NCI-H526 (cell line): ENCODE data around the gene CTNNA1.

ENCODE experiments used
- DNase-seq, 2 experiments: peaks; one replicate each; lab custom pipeline; 2025; lab: John Stamatoyannopoulos, UW

Gene CTNNA1

DNA sequence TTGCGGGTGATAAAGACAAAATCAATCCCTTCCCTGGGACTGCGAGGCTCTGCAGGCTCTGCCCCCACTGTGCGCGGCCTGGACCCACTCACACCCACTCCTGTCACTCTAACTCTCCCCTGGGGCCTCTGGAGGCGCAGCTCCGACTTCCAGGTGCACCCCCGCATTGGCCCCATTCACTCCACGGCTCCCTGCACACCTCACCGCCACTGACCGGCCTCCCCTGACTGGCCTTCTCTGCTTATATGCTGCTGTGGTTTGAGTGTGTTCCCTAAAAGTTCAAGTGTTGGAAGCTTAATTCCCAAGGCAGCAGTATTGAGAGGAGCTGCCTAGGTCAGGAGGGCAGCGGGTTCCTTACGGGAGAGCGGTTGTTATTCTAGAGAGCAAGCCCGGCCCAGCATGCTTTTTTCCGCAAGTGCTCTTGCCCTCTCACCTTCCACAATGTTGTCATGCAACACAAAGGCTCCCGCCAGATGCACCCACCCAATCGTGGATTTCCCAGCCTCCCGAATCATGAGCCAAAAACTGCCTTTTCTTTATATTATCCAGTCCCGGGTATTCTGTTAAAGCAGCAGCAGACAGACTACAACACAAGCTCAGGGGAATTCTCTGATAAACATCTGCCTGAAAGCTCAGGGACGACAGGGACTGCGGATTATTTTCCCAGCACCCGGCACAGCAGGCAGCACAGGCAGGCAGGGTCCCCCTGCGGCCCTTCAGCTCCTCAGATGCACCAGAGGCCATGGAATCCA lies 195.4 kb downstream of the CTNNA1 start:
- DNase-seq = no peak

DNA sequence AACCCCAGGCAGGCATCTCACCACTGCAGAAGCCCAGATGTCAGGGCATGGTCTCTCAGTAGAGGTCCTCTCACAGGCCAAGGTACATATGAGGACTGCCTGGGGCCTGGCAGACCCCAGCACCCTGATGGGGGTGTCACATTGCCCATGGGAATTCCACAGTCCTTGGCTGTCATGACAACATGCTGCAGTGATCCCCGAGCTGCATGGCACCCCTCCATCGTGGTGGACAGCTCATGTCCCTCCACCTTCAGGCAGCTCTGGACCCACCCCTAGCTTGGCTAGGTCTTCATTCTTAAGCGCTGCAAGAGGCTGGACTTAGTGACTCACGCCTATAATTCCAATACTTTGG lies 196.0 kb downstream of the CTNNA1 start:
- no peak for DNase-seq

DNA sequence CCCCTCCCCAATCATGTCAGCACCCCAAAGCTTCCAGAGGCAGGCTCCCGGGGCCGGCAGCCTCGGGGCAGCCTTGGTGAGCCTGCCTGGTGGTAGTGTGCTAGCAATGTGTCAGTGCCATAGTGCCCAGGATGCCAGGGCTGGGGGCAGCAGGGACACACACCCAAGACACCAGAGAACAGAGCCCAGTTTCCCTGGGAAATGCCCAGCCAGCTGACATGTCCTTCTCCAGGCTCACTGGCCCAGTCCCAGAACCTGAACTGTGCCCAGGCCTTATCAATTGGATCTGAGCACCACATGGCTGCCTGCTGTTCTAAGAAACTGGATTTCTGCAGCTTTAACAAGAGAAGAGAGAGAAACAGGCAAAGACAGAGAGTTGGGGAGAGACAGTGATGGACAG lies 196.8 kb downstream of the CTNNA1 start:
- DNase-seq = no peak

DNA sequence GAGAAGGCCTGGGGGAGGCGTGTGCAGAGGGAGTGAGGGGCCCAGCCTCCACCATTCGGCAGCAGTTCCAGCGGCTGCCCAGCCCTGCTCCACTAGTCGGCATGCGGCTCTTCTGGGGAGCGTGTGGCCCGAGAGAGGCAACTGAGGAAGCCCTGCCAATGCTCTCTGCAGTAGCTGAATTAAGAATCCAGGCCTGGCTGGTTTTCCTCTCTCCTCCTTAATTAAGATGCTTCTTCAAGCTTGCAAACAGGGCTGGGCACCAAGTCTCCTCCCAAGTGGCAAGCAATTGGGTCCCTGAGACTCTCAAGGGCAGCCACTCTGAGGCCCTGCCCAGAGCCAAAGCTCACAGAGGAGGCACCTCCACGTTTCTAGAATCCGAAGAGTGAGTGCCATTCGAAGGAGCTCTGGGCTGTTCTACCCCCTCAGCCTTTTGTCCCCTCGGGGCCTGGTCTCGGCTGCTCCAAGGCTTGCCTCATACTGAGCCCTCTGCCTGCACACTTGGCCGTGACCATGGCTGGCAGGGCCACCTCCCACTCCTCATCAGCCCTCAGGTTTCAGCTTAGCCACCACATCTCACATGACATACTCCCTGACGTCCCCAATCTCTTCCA lies 197.3 kb downstream of the CTNNA1 start:
- no peak for DNase-seq

DNA sequence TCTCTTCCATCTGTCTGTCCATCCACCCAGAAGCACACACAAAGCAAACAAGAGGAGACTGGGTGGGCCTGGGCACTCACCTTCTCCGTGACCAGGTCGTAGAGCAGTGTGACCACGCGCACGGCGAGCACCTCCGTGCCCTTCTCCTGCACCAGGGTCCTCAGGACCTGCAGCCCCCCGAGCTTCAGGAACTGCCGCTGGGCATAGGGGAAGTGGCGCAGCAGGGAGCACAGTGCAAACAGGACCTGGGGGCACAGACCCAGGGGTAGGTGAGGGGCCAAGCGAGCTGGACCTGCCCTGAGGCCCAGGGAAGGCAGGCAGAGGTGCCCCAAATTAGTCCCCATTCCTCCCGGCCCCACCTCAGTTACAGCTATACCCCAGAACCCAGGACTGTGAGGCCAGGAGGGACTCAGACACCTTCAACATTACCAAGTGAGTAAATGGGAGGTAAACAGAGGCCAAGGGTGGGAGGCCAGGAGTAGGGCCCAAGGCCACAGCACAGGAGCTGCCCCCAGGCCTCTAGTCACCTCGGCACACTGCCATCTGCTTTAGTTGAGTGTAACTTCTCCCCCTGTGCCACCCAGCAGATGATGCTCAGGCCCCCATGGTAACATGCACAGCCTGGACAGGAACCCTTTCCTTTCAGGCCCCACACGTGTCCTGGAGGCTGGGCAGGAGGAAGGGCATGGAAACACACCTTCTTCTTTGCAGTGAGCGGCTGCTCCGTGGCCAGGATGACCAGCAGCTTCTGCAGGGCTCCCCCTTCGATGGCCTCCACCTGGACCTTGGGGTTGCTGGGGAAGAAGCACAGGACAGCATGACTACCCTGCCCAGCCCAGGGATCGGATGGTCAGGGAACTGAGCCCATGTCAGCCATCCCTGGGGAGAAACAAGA lies 198.1 kb downstream of the CTNNA1 start:
- DNase-seq = no peak

DNA sequence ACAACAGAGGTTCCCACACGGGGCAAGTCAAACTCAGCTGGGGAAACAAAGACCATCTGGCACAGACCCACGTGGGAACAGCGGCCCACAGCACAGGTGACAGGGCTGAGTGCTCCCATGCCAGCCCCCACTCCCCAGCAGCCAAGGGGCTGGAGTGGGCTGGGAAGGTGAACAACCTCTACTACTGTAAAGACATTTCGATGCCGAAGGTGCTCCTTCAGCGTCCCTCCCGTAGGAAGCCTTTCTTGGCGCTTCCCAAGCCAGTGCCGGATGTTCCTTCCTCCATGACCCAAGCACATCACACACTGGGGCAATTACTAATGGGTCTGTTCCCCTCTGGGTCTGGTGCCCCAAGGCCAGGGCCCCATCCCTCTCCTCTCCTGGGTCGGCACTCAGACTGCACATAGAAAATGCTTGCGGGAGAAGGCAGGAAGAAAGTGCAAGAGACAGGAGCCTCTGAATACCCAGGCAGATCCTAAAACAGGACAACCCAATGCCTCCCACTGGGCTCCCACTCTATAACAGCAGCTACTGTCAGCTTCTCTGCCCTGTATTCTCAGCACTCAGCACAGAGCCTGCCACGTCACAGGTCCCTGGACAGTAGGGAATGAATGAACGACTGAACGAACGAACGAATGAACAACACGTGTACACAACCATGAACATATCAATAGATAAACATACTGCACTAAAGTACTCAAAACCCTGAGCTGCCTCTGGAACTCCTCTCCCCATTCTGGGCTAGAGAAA lies 198.9 kb downstream of the CTNNA1 start:
- DNase-seq = no peak

DNA sequence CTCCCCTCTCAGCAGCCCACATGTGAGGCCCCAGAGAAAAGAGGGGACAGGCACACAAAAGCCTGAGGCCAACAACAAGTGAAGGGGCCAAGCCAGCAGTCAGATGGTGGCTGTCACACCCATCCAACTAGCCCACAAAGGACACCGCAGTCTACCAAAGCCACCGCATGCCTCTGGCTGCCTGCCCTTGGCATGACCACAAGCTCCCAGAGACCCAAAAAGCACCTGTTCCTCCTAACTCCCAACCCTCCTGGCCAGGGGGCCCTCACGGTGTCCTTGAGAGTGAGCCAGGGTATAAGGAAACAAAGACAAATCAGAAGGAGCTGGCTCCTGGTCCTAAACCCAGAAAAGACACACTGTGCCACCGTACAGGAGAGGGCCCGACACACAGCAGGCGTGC lies 199.7 kb downstream of the CTNNA1 start:
- no peak for DNase-seq

DNA sequence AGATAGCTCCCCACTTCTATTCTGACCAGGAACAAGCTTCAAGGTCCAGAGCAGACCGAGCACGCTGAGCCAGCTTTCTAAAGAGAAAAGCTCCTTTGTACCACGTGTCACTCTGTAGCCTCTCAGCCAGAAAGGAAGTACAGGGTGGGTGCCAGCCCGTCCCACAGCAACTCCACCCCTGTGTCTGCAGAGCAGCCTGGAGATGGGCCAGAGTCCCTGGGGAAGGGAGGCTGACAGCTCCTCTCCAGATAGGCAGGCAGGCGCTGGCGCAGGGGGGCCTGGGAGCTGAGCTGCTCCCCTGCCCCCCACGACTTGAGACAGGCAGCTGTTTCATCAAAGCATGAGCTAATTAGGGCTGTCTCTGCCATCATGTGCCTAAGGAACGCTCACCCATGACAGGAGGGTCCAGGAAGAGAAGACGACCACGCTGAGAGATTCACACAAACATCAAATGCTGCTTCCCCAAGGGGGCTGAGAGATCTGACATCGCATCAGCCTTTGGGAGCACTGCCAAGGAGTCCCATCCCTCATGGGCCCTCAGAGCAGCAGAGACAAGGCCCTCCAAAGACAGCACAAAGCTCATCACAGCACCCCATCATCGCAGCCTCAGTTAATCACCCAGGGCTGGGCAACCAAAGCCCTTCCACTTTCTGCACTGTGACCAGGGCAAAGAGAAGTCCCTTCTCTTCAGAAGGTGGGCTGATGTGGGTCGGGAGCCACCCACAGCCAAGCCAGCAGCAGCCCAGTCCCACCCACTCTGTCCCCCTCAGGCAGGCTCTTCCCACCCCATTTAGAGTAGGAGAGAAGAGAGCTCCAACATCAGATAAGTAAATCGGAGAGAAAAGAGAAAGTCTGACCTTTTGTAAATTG lies 200.4 kb downstream of the CTNNA1 start:
- peak; percentile 59 to 87 for DNase-seq

DNA sequence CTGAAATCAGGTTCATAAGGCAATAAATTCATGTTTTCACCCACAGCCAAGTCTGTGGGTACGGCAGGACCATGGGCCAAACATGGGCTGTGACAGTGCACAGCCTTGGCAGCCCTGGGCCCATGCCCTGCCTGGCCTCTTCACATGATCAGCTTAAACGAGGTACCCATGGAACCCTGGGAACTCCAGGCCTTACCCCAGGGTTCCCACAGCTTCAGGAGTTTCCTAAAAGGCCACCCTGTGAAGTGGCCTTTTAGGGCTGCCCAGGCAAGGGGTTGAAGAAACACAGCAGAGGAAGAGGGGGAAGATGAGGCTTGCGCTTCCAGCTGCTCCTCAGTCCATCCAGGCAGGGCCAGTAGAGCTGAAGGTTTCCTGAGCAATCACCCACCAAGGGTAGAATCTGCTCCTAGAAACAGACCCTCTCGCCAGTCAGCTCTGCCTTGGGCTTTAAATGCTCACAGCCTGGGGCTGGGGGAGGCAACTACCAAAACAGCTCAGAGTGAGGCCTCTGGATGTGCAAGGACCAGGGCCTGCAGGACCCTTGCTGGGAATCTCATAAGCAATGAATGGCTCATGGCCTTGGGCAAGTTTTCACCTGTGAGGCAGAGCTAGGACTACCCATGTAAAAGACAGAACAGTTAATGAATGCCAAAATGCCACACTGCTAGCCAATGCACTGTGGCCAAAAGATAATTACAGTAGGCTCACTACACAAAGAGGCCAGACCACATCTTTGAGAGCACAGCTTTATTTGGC lies 201.2 kb downstream of the CTNNA1 start:
- no peak for DNase-seq

DNA sequence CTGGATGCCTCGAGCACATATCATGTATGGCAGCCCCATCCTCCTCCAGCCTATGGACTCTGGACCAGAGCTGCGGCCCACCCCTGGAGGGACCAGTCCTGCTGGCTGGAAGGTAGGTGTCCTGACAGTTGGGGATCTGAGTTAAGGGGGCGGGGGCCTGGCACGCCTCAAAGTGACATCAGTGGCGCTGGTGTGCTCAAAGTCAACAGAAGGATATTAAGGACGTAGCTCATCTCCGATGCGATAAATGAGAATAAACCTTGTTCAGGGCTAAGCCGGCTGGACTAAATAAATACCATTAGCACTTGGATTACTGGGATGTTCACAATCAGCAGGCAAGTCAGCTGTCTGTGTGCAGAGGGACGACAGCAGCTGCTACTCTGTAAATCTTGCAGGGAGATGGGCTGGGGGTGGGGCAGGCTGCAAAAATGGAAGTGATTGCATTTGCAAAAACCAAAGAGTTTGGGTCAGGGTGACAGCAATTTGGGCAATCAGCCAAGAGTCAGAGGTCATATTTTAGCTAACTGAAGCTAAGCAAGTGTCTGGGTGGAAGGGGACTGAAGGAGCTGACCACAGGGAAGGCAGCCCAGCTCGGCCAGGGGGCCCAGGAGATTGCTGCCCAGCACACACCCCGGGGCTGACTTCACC lies 201.9 kb downstream of the CTNNA1 start:
- peak in 1 of 2 experiments; percentile 38 for DNase-seq

DNA sequence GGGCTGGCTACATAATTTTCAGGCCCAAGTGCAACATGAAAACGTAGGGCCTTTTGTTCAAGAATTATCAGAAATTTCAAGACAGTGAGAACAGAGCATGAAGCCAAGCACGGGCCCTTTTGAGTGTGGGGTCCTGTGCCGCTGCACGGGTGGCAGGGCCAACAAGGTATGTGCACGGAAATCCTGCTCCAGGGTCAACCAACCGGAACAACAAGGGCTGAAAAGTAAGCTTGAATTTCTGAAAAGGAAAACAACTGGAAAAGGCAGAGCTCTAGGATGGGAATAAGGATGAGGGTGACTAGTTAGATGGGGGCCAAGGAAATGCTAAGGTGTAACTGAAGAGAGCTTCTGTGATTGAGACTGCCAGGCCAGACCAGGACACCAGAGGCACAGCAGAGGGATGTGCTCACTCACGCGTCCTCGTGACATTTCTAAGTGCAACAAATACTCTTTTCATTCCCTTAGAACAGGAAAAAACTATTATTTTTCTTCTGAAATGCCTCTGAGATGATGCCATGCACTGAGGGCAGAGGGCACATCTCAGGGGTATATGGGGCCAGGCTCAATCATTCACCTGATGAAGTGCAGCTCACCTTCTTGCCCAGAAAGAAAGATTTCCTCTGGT lies 202.6 kb downstream of the CTNNA1 start:
- DNase-seq = no peak

DNA sequence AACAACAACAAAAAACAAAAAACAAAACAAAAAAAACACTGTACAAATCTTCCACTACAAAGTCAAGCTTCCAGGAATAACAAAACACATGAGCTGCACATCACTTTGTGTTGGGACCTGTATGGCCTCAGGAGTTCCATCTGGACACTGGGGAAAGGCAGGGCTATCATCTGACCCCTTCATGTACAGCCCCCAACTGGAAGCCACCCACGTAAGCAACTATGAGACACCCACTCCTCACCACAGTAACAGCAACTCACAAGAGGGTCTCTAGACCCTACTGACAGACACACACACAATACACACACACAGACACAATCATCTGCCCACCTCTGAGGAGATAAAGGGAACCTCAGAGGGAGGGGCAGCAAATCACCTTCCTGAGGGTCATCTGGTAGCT lies 203.6 kb downstream of the CTNNA1 start:
- DNase-seq = no peak

DNA sequence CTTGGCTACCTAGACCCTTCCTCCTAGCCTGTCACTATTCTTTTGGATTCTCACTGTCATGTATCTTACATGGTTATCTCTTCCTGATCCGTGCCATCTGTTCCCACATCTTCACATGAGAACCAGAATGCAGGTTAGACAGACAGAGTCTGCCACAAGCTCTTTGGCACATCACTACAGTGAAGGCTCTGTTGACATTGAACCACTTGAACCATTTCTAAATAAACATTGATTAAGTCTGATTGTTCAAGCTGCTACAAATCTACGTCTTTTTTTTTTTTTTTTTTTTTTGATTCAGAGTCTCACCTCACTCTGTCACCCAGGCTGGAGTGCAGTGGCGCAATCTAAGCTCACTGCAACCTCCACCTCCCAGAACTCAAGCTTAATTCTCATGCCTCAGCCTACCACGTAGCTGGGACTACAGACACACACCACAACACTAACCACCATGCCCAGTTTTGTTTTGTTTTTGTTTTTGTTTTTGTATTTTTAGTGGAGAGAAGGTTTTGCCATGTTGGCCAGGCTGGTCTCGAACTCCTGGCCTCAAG lies 207.0 kb downstream of the CTNNA1 start:
- DNase-seq = no peak

DNA sequence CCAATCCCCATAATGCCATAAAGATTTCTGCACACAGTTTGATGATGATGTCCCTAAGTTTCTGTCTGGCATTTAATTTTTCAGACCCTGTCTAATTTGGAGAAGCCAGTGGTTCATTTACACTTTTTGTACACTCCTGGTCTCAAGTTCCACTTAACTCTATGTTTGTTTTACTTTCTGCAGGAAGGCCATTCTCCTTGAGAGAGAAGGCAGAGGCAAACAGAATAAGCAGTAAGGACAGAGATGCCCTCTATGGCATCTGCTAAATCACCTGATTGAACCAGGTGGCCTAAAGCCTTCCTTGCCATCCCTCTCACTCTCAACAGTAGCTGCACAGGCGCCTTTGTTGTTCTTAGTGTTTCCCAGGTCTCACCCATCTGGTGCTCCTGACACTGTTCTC lies 208.0 kb downstream of the CTNNA1 start:
- DNase-seq = no peak

DNA sequence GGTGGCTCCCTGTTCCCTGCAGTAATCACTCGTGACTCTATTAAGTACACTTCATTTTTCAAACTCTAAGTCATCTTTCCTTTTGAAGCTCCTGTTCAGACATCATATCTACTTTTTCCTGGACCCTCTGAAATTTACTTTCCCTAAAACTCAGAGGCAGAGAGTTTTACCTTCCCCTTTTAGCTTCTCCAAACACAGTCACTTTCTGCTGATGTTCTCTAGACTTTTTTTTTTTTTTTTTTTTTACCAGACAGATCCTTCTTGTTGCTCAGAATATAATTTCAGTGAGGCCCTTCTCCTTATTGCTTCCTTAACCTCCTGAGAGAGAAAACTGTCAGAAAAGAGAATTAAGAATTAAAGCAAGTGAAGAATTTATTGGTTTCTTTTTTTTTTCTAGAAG lies 208.5 kb downstream of the CTNNA1 start:
- DNase-seq = no peak

DNA sequence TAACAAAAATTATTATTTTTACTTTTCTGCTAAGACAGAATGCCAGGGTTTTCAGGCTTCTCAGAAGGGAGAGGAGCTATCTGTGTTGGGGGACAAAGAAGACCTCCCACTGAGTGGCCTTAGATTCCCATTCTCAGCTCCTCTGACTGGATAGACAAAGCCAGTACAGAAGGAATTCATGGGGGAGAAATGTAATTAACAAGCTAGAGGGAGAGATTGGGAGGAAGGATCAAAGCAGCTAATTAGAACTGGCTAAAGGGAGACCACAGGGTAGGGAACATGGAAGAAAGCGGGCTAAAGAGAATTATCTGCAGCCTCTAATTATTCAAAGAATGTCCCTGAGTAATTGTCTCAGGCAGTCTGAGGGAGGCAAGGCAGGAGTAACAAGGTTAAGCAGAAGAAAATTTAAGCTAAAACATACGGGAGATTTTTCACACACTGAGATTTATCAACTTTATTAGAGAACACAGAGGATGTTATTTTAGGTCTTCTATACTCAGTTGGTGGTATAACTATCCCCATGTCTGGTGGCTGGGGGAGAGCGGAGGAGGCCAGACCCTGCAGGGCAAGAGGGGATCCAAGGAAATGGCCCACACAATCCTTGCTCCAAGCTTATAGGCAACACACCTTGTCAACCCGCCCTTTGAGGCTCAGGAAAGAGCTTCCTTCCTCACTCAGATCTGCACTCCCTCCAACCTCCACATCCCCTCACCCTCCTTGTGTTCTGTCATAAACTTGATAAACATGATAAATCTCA lies 209.6 kb downstream of the CTNNA1 start:
- DNase-seq = no peak

DNA sequence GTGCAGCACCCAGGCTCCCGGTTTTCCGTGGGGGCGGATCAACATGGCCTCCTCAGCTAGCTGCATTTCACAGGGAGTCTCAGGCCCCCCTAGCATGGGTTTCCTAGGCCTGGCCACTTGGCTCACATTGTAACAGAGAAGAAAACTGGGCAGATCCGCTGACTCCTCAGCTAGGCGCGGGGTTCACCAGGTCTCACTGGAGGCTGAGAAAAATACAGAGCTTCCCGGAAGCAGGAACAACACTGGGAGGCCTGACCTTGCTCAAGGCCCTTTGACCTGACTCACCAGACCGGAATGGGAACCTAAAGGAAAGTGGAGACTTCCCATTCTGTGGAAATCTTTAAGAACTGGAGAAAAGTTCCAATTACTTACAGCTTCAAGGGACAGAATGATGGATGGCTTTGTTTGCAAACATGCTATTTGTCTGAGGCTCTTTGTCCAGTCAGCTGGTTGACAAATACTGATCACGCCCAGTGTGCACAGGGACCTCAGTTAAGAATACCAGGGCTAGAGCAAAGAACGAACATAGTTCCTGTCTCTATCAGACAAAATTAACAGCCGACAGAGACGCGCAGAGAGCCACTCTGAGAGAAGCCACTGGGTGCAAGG lies 210.6 kb downstream of the CTNNA1 start:
- DNase-seq = no peak

DNA sequence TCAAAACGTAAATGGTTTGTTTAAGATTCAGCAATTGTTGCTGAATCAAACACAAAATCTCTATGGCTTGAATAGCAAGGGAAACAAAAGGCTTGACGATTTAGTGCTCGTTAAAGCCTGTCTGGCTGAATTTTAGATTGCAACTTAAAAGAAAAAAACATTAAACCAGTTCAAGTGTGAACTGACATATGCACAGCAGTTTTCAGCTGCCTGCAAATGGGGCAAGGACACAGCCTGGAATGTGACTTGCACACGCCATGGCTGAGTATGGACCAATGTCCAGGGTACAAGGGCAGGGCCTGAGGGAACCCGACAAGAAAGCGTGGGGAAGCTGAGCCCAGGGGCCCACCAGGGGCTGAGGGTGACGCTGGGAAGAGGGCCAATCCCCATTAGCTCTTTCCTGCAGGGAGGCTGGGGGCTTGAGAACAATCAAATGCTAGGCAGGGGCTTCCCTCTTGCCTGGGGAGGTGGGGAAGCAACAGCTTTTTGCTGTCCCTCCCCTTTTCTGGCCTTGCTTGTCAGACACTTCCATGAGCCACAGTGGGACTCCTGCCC lies 211.5 kb downstream of the CTNNA1 start:
- no peak for DNase-seq
